ENCODE results near the gene METRN.

The METRN gene

DNA sequence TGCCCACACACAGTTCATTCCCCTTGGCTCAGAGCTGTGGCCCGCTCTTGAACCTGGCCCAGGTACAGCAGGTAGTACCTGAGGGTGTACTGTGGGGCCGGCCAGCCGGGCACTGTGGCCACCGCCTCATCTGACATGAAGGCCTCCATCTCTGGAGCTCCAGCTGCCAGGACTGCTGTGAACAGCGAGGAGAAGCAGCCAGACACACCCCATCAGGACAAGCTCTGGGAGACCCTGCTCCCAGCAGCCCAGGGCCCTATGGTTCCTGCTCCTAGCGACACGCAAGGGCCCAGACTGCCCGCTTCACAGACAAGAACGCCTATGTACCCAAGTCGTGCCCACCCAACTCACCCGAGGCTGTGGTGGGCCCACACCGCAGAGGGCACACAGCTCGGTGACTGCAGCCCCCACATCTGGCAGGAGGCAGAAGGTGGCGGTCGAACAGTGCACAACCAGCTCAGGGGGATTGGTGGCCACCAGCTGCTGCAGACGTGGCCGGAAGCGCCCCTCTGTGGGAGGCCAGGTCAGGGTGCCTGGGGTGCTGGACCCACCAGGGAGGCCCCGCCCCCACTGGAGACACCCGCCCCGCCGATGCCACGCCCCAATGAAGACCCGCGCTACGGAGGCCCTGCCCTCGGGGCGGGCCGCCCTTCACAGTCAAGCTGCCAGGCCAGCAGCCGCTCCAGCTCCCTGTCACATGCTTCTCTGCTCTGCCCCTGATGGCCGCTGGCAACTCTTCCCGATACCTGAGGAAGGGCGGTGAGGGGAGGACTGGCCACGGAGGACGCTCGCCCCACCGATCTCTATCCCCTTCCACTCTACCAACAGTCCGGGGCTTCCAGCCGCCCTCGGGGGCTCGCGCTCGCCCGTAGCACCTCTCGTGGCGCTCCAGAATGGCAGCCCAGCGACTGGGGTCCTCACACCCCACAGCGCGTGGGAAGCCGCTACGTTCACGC, 35.8 kb upstream of the METRN start:
- Histone ChIP-seq H3K4me3 (ENCODE audit: low read depth, low read length) (peak overlapping the region; percentile 84), H3K27ac (ENCODE audit: low read depth, low read length) (no peak overlapping the region), H3K9ac (ENCODE audit: low read length) (peak overlapping the region; percentile 49), H3K4me1 (ENCODE audit: control insufficient read depth, insufficient read depth, low read length) (peaks cover 49% of the 10 kb centered on the region), H3K9me3 (ENCODE audit: control insufficient read depth, insufficient read depth, low read depth, low read length) (no peaks in the 10 kb centered on the region), H3K36me3 (ENCODE audit: control insufficient read depth, insufficient read depth, low read length) (peaks cover 24% of the 10 kb centered on the region), H3K27me3 (ENCODE audit: control insufficient read depth, insufficient read depth, low read length) (no peaks in the 10 kb centered on the region)

GRCh38 chr16:679814-680624, 34.9 kb upstream of the METRN start, which contains the start of gene STUB1:
Gene STUB1 (plus strand): TSS chr16:680410. CDS start chr16:680526, 116 bp downstream.
- peaks cover 40% of the 10 kb centered on the region for H3K4me1 ChIP-seq (ENCODE audit: control insufficient read depth, insufficient read depth, low read length)
- H3K36me3 ChIP-seq (ENCODE audit: control insufficient read depth, insufficient read depth, low read length), result peaks cover 22% of the 10 kb centered on the region
- H3K4me3 ChIP-seq (ENCODE audit: low read depth, low read length), result peak within 1 kb of the TSS; percentile 86
- no peaks in the 10 kb centered on the region for H3K9me3 ChIP-seq (ENCODE audit: control insufficient read depth, insufficient read depth, low read depth, low read length)
- no peaks in the 10 kb centered on the region for H3K27me3 ChIP-seq (ENCODE audit: control insufficient read depth, insufficient read depth, low read length)
- peak within 1 kb of the TSS; percentile 86 for H3K9ac ChIP-seq (ENCODE audit: low read length)
- H3K27ac ChIP-seq (ENCODE audit: low read depth, low read length), result no peak within 1 kb of the TSS; the same call in 1 of the 2 replicates

DNA sequence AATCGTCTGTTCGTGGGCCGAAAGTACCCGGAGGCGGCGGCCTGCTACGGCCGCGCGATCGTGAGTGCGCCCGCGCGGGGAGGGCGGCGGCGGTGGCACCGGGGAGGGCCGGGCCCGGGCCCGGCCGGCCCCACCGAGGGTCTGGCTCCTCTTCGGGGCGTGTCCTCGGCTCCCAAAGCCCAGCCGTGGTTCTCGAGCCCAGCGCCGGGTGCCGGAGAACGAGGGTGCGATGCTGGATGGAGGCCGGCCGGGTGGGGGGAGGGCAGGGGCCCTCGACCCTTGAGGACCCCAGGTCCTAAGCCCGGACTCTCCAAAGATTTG, 34.3 kb upstream of the METRN start:
- H3K4me1 ChIP-seq (ENCODE audit: control insufficient read depth, insufficient read depth, low read length), result peaks cover 37% of the 10 kb centered on the region
- H3K9me3 ChIP-seq (ENCODE audit: control insufficient read depth, insufficient read depth, low read depth, low read length), result no peaks in the 10 kb centered on the region
- peak overlapping the region; percentile 86 for H3K9ac ChIP-seq (ENCODE audit: low read length)
- no peaks in the 10 kb centered on the region for H3K27me3 ChIP-seq (ENCODE audit: control insufficient read depth, insufficient read depth, low read length)
- peak overlapping the region; percentile 86 for H3K4me3 ChIP-seq (ENCODE audit: low read depth, low read length)
- peaks cover 25% of the 10 kb centered on the region for H3K36me3 ChIP-seq (ENCODE audit: control insufficient read depth, insufficient read depth, low read length)
- no peak overlapping the region for H3K27ac ChIP-seq (ENCODE audit: low read depth, low read length)

DNA sequence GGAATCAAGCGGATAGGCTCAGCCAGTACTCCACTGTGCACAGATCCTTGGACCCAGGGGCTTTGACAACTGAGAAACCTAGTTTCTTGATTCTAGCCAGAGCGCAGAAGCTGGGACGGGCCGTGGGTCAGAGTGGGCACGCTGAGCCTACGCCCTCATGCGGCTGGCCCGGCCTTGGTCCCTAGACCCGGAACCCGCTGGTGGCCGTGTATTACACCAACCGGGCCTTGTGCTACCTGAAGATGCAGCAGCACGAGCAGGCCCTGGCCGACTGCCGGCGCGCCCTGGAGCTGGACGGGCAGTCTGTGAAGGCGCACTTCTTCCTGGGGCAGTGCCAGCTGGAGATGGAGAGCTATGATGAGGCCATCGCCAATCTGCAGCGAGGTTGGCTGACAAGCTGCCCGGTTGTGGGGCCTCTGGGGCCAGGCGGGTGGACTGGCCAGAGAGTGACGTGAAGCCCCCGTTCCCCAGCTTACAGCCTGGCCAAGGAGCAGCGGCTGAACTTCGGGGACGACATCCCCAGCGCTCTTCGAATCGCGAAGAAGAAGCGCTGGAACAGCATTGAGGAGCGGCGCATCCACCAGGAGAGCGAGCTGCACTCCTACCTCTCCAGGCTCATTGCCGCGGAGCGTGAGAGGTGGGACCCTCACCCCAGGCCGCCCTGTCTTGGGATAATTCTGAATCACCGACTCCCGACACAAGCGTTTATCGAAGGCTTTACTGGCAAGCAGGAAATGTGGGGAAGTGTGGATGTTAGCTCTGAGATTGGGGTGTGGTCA, 33.8 kb upstream of the METRN start:
- Histone ChIP-seq H3K27ac (ENCODE audit: low read depth, low read length) (no peak overlapping the region), H3K4me1 (ENCODE audit: control insufficient read depth, insufficient read depth, low read length) (peaks cover 37% of the 10 kb centered on the region), H3K9me3 (ENCODE audit: control insufficient read depth, insufficient read depth, low read depth, low read length) (no peaks in the 10 kb centered on the region), H3K9ac (ENCODE audit: low read length) (peak overlapping the region; percentile 86), H3K4me3 (ENCODE audit: low read depth, low read length) (peak overlapping the region; percentile 86), H3K27me3 (ENCODE audit: control insufficient read depth, insufficient read depth, low read length) (no peaks in the 10 kb centered on the region), H3K36me3 (ENCODE audit: control insufficient read depth, insufficient read depth, low read length) (peaks cover 25% of the 10 kb centered on the region)

GRCh38 chr16:681746-682427, 33.0 kb upstream of the METRN start:
- no peak overlapping the region for H3K27ac ChIP-seq (ENCODE audit: low read depth, low read length)
- no peak overlapping the region for H3K9ac ChIP-seq (ENCODE audit: low read length)
- no peaks in the 10 kb centered on the region for H3K27me3 ChIP-seq (ENCODE audit: control insufficient read depth, insufficient read depth, low read length)
- H3K9me3 ChIP-seq (ENCODE audit: control insufficient read depth, insufficient read depth, low read depth, low read length), result no peaks in the 10 kb centered on the region
- H3K4me1 ChIP-seq (ENCODE audit: control insufficient read depth, insufficient read depth, low read length), result peaks cover 32% of the 10 kb centered on the region
- H3K4me3 ChIP-seq (ENCODE audit: low read depth, low read length), result peak overlapping the region; percentile 86
- H3K36me3 ChIP-seq (ENCODE audit: control insufficient read depth, insufficient read depth, low read length), result peaks cover 31% of the 10 kb centered on the region

GRCh38 chr16:682493-683395, 32.2 kb upstream of the METRN start:
- peak overlapping the region; percentile 98 for H3K4me3 ChIP-seq (ENCODE audit: low read depth, low read length)
- H3K27ac ChIP-seq (ENCODE audit: low read depth, low read length), result no peak overlapping the region
- peaks cover 40% of the 10 kb centered on the region for H3K36me3 ChIP-seq (ENCODE audit: control insufficient read depth, insufficient read depth, low read length)
- H3K9ac ChIP-seq (ENCODE audit: low read length), result no peak overlapping the region
- no peaks in the 10 kb centered on the region for H3K9me3 ChIP-seq (ENCODE audit: control insufficient read depth, insufficient read depth, low read depth, low read length)
- no peaks in the 10 kb centered on the region for H3K27me3 ChIP-seq (ENCODE audit: control insufficient read depth, insufficient read depth, low read length)
- H3K4me1 ChIP-seq (ENCODE audit: control insufficient read depth, insufficient read depth, low read length), result peaks cover 24% of the 10 kb centered on the region

- peaks cover 42% of the 10 kb centered on the region for H3K36me3 ChIP-seq (ENCODE audit: control insufficient read depth, insufficient read depth, low read length)
- H3K27ac ChIP-seq (ENCODE audit: low read depth, low read length), result peak overlapping the region; percentile 70; the same call in 1 of the 2 replicates
- peak overlapping the region; percentile 91 for H3K9ac ChIP-seq (ENCODE audit: low read length)
- H3K27me3 ChIP-seq (ENCODE audit: control insufficient read depth, insufficient read depth, low read length), result no peaks in the 10 kb centered on the region
- peaks cover 21% of the 10 kb centered on the region for H3K4me1 ChIP-seq (ENCODE audit: control insufficient read depth, insufficient read depth, low read length)
- H3K9me3 ChIP-seq (ENCODE audit: control insufficient read depth, insufficient read depth, low read depth, low read length), result no peaks in the 10 kb centered on the region
- peak overlapping the region; percentile 98 for H3K4me3 ChIP-seq (ENCODE audit: low read depth, low read length)
Observed at GRCh38 chr16:683396-684070, 31.4 kb upstream of the METRN start.

- Histone ChIP-seq H3K36me3 (ENCODE audit: control insufficient read depth, insufficient read depth, low read length) (peaks cover 42% of the 10 kb centered on the region), H3K27me3 (ENCODE audit: control insufficient read depth, insufficient read depth, low read length) (no peaks in the 10 kb centered on the region), H3K4me1 (ENCODE audit: control insufficient read depth, insufficient read depth, low read length) (peaks cover 21% of the 10 kb centered on the region), H3K9ac (ENCODE audit: low read length) (peak within 1 kb of the TSS; percentile 91), H3K9me3 (ENCODE audit: control insufficient read depth, insufficient read depth, low read depth, low read length) (no peaks in the 10 kb centered on the region), H3K27ac (ENCODE audit: low read depth, low read length) (peak within 1 kb of the TSS; percentile 70; the same call in 1 of the 2 replicates), H3K4me3 (ENCODE audit: low read depth, low read length) (peak within 1 kb of the TSS; percentile 98)
Observed at GRCh38 chr16:684071-684794, 30.7 kb upstream of the METRN start, which contains the start of gene JMJD8. Gene JMJD8 (minus strand): TSS chr16:684334. CDS start chr16:684319, 15 bp downstream.

All from HUES6 (cell line).